ENCODE data around the gene C20orf173.
"Not testable (repeated sequence)": the region's sequence is repeated elsewhere in the genome, so short reads cannot be mapped to it uniquely, and the experiment has no call there.

Gene C20orf173

GRCh38 chr20:35546127-35546526, 16.7 kb upstream of the C20orf173 start:
- DNase-seq (ENCODE audit: low spot score), result no peak

GRCh38 chr20:35544941-35545340, 15.5 kb upstream of the C20orf173 start:
- not testable (repeated sequence) for DNase-seq (ENCODE audit: low spot score)

GRCh38 chr20:35544436-35544835, 15.0 kb upstream of the C20orf173 start:
- DNase-seq (ENCODE audit: low spot score), result no peak

GRCh38 chr20:35542990-35543389, 13.5 kb upstream of the C20orf173 start:
- no peak for DNase-seq (ENCODE audit: low spot score)

- peak; percentile 94 for DNase-seq (ENCODE audit: low spot score)
Measured at GRCh38 chr20:35541783-35542662, 12.6 kb upstream of the C20orf173 start, which contains the start of gene ERGIC3. ERGIC3 (plus strand) TSS chr20:35542078; CDS start chr20:35542098, 20 bp downstream.

- DNase-seq (ENCODE audit: low spot score), result no peak
Measured at GRCh38 chr20:35541118-35541782, 11.8 kb upstream of the C20orf173 start.

- DNase-seq (ENCODE audit: low spot score), result peak; percentile 55
Measured at GRCh38 chr20:35539756-35540212, 10.3 kb upstream of the C20orf173 start.

- DNase-seq (ENCODE audit: low spot score), result no peak
Measured at GRCh38 chr20:35527122-35527769, 2.2 kb downstream of the C20orf173 start.

GRCh38 chr20:35525639-35526038, 3.8 kb downstream of the C20orf173 start:
- no peak for DNase-seq (ENCODE audit: low spot score)

- peak; percentile 57 for DNase-seq (ENCODE audit: low spot score)
Measured at GRCh38 chr20:35523298-35523888, 6.1 kb downstream of the C20orf173 start.

GRCh38 chr20:35518955-35519354, 10.5 kb downstream of the C20orf173 start:
- no peak for DNase-seq (ENCODE audit: low spot score)

GRCh38 chr20:35517767-35518166, 11.7 kb downstream of the C20orf173 start:
- not testable (repeated sequence) for DNase-seq (ENCODE audit: low spot score)

GRCh38 chr20:35517125-35517524, 12.3 kb downstream of the C20orf173 start:
- no peak for DNase-seq (ENCODE audit: low spot score)

GRCh38 chr20:35515949-35516645, 13.4 kb downstream of the C20orf173 start:
- DNase-seq (ENCODE audit: low spot score), result no peak

- DNase-seq (ENCODE audit: low spot score), result no peak
Measured at GRCh38 chr20:35515341-35515740, 14.1 kb downstream of the C20orf173 start.

GRCh38 chr20:35514371-35514932, 15.0 kb downstream of the C20orf173 start:
- no peak for DNase-seq (ENCODE audit: low spot score)

- DNase-seq (ENCODE audit: low spot score), result no peak
Measured at GRCh38 chr20:35511814-35512420, 17.5 kb downstream of the C20orf173 start.

- DNase-seq (ENCODE audit: low spot score), result no peak
Measured at GRCh38 chr20:35510951-35511735, 18.3 kb downstream of the C20orf173 start.

- peak; percentile 51 for DNase-seq (ENCODE audit: low spot score)
Measured at GRCh38 chr20:35508493-35509218, 20.8 kb downstream of the C20orf173 start.
